Measurements from ENCODE around the gene UNC119B.
A peak's percentile ranks its signal among the peaks of the same experiment; 100 is the strongest.

The UNC119B gene

GRCh38 chr12:120750806-120751205 lies 40.5 kb downstream of the UNC119B start:
- DNase-seq, result no peak
- Histone ChIP-seq H3K36me3 (replicated peaks) (no peaks in the 10 kb centered on the region), H3K27me3 (replicated peaks) (no peaks in the 10 kb centered on the region), H3K27ac (no peak overlapping the region), H3K4me3 (ENCODE audit: low read depth, low read length) (no peak overlapping the region)
- peak; percentile 11 for TF ChIP-seq CTCF (IDR thresholded peaks at IDR 0.05; ENCODE audit: low read depth, low read length, missing control alignments)
- in situ Hi-C loops (cut with HindIII; ENCODE audit: low pct_ligation_motif_present, low sequenced_read_pairs), result no loop called here

- in situ Hi-C loops (cut with HindIII; ENCODE audit: low pct_ligation_motif_present, low sequenced_read_pairs), result no loop called here
- DNase-seq, result no peak
- Histone ChIP-seq H3K4me3 (ENCODE audit: low read depth, low read length) (no peak overlapping the region), H3K27me3 (replicated peaks) (no peaks in the 10 kb centered on the region), H3K27ac (no peak overlapping the region), H3K36me3 (replicated peaks) (no peaks in the 10 kb centered on the region)
- TF ChIP-seq CTCF (IDR thresholded peaks at IDR 0.05; ENCODE audit: low read depth, low read length, missing control alignments), result no peak
Observed at GRCh38 chr12:120751389-120751788, 41.1 kb downstream of the UNC119B start.

GRCh38 chr12:120754792-120755191 lies 44.5 kb downstream of the UNC119B start:
- TF ChIP-seq CTCF (IDR thresholded peaks at IDR 0.05; ENCODE audit: low read depth, low read length, missing control alignments), result no peak
- Histone ChIP-seq H3K27me3 (replicated peaks) (no peaks in the 10 kb centered on the region), H3K36me3 (replicated peaks) (no peaks in the 10 kb centered on the region), H3K4me3 (ENCODE audit: low read depth, low read length) (no peak overlapping the region), H3K27ac (no peak overlapping the region)
- in situ Hi-C loops (cut with HindIII; ENCODE audit: low pct_ligation_motif_present, low sequenced_read_pairs), result no loop called here
- DNase-seq, result no peak

GRCh38 chr12:120755269-120755668 lies 45.0 kb downstream of the UNC119B start:
- H3K27me3 ChIP-seq (replicated peaks), result no peaks in the 10 kb centered on the region
- no peak for DNase-seq
- no peak overlapping the region for H3K27ac ChIP-seq
- no peak overlapping the region for H3K4me3 ChIP-seq (ENCODE audit: low read depth, low read length)
- in situ Hi-C loops (cut with HindIII; ENCODE audit: low pct_ligation_motif_present, low sequenced_read_pairs), result no loop called here
- TF ChIP-seq CTCF (IDR thresholded peaks at IDR 0.05; ENCODE audit: low read depth, low read length, missing control alignments), result no peak
- H3K36me3 ChIP-seq (replicated peaks), result peaks cover under 1% of the 10 kb centered on the region

- no peak overlapping the region for H3K4me3 ChIP-seq (ENCODE audit: low read depth, low read length)
- no peak for TF ChIP-seq CTCF (IDR thresholded peaks at IDR 0.05; ENCODE audit: low read depth, low read length, missing control alignments)
- H3K27me3 ChIP-seq (replicated peaks), result no peaks in the 10 kb centered on the region
- DNase-seq, result no peak
- in situ Hi-C loops (cut with HindIII; ENCODE audit: low pct_ligation_motif_present, low sequenced_read_pairs), result no loop called here
- H3K36me3 ChIP-seq (replicated peaks), result peaks cover 4% of the 10 kb centered on the region
- no peak overlapping the region for H3K27ac ChIP-seq
Observed at GRCh38 chr12:120757226-120757742, 47.0 kb downstream of the UNC119B start.

GRCh38 chr12:120757949-120758348 lies 47.7 kb downstream of the UNC119B start:
- Histone ChIP-seq H3K36me3 (replicated peaks) (peaks cover 4% of the 10 kb centered on the region), H3K27ac (no peak overlapping the region), H3K4me3 (ENCODE audit: low read depth, low read length) (no peak overlapping the region), H3K27me3 (replicated peaks) (no peaks in the 10 kb centered on the region)
- no peak for TF ChIP-seq CTCF (IDR thresholded peaks at IDR 0.05; ENCODE audit: low read depth, low read length, missing control alignments)
- no peak for DNase-seq
- in situ Hi-C loops (cut with HindIII; ENCODE audit: low pct_ligation_motif_present, low sequenced_read_pairs), result no loop called here

Measured in brain microvascular endothelial cell (primary cell).